Fibroblast of skin of left quadriceps (primary cell): ENCODE results near the gene PXK.

Experiments
- DNase-seq, 2 experiments: peaks; one replicate each; pipeline ENCODE4 v3.0.0-alpha.2; 2013; ENCODE audit warnings: low read depth in 2 of 2

The PXK gene

DNA sequence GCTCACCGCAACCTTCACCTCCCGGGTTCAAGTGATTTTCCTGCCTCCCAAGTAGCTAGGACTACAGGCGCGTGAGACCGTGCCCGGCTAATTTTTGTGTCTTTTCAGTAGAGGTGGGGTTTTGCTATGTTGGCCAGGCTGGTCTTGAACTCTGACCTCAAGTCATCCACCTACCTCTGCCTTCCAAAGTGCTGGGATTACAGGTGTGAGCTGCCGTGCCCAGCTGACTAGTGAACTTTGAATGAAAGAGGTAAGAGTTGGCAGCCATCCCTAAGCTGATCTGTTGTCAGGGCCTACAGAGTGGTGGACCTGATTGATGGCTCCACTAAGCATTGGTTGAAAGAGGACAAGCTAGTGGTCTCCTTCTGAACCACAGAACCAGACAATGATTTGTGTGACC is 15.3 kb downstream of the PXK start:
- no peak for DNase-seq

DNA sequence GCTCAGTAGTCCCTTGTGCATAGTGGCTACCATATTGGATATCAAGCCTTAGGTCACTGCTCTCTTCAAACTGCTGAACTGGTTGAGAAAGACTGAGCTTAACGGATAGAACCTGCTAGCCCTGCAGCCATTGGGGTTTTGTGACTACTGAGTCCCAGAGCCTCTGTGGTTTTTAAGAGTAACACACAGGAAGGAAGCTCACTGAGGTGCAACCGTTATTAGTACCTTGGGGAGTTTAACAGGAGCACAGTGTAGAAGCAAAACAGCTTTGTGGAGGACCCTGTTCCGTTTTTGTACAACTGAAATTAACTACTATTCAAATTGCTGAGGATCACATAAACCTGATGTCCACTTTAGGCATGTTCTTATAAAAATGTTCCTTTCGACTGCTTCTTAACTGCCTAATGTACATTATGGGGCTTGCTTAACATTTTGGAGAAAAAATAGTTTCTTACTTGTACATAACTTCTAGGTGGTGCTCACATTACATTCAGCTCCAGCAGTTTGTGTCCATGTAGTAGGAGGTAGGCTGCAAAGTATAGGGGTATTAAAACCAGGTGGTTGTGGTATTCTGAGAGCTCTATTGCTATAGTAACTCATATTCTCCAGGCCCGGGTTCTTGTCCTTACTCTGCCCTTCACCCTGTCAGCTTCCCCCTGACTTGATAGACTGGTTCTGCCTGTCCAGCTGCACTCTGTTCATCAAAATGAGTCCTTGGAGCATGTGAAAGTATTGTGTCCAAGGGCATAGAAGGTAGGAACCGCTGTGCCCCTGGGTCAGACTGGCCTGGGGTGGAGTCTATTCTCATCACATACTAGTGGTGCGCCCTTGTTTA is 17.3 kb downstream of the PXK start:
- DNase-seq, result no peak

DNA sequence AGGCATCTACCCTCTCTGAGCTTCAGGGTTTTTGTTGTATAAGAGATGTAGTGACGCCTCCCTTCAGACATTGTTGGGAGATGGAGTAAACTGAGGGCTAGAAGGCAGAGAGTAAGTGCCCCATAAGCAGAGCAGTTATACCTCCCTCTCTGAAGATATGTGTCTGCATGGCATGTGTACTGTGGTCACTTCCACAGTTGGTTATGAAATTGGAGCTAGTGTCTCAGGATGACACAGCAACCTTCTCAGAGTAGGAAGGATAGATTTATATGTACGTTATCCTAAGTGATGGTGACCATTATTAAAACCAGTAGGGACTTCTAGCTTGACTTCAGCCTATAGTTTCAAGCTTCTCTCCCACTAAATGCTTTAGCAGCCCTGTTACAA is 17.9 kb downstream of the PXK start:
- no peak for DNase-seq

DNA sequence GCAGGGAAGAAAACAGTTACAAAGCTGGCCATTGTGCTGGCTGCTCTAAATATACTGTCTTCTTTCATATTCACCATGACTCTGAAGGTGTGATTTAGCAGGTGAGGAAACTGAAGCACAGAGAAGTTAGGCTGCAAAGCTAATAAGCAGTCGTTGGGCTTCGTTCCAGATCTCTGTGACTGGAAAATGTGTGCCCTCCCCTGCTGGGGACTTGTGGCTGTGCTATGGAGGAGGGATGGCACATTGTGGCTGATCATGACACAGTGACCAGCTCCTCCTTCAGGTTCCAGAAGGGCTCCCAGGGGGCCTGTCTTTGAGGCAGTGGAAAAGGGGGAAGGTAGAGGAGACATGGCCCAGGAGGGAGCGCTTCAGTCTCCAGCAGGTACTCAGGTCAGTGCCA is 19.2 kb downstream of the PXK start:
- DNase-seq, result no peak

DNA sequence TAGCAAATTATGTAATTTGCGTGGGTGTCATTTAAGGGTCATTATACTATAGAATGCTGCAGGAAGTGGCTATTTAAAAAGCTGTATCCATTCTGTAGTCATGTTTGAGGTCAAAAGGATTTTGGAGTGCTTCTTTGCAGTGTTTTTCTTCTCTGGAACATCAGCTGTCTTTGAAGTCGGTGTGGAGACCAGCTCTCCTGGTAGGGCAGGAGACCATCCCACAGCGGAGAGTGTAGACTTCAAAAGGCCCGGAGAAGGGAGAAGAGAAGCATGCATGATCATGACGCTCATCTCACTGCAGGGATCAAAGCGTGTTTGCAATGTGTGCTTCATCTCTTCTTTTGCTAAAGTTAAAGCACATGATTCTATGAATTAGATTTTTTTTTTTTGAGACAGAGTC is 19.9 kb downstream of the PXK start:
- no peak for DNase-seq

DNA sequence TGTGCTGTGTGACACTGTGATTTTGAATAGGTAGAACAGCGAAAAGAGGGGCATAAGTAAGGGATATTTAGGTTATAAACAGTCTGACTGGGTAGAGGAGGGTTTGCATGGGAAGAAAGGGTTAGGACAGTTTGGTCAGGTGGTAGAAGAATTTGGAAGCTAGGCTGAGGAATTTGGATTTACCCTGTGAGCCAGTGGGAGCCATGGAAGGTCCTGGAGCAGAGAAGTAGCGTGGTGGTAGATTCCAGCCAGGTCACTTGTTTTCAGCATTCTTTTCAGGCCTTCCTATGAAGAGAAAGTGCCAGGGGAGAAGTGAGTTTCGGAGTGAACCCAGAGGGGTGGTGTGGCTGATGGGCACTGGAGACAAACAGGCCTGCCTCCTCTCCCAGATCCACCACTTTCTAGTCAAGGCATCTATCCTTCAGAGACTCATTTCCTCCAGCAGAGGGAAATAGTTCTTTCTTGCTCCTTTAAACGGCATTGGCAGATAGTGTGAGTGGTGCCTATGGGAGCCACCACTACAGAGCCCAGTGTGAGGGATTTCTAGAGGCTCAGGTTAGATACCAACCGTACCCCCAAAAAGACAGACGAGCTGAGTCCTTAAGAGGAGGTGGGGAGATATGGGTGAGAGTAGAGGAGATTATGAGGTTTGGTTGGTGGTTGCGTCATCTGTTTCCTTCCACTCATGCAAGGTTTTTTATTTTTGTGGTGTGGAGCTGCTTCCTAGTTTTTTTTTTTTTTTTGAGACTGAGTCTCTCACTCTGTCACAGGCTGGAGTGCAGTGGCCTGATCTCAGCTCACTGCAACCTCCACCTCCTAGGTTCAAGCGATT is 21.2 kb downstream of the PXK start:
- DNase-seq, result no peak

- DNase-seq, result no peak
Measured at GRCh38 chr3:58355179-58355578, 22.5 kb downstream of the PXK start.

DNA sequence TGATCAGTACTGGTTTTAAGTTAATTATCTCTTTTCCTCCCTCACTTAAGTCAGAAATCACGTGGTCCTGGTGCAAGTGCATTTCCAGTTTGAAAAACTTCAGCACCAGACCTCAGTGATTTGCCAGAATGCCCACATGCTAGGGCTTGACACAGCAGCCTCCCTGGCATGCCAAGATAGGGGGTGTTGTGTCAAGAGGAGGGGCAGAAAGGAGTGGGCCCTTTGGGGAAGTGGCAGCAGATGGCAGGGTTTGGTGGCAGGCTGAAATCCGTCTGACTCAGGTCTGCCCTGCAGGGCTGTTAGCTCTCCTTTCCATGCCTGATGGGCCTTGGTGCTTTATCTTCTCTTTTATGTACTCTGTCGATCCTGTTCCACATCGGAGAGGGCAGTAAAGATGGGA is 23.4 kb downstream of the PXK start:
- no peak for DNase-seq

DNA sequence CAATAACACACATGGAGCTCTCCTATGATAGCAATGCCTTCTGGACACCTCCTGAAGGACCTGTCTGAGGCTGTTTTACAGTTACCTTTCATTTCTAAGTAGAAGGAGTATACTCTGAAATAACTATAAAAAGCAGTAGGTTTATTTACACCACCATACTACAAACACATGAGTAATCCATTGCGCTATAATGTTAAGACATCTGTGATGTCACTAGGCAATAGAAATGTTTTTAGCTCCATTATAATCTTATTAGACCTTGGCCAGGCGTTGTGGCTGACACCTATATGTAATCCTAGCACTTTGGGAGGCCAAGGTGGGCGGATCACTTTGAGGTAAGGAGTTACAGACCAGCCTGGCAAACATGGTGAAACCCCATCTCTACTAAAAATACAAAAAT is 24.7 kb downstream of the PXK start:
- DNase-seq, result no peak

GRCh38 chr3:58358092-58358491 is 25.4 kb downstream of the PXK start:
- no peak for DNase-seq

- DNase-seq, result no peak
Measured at GRCh38 chr3:58358808-58359207, 26.1 kb downstream of the PXK start.

DNA sequence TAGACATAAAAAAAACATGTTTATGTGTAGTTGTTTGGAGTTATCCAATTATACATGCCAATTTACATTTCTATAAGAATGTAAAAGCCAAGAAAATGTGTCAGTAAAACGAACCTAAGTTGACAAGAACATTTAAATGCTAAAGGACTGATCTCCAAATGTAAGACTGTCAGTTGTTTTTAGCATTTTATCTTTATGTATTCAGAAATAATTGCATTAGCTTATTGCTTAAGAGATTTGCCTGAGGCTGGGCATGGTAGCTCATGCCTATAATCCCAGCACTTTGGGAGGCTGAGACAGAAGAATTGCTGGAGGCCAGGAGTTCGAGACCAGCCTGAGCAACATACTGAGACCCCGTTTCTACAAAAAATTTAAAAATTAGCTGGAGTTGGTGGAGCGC is 26.9 kb downstream of the PXK start:
- no peak for DNase-seq

DNA sequence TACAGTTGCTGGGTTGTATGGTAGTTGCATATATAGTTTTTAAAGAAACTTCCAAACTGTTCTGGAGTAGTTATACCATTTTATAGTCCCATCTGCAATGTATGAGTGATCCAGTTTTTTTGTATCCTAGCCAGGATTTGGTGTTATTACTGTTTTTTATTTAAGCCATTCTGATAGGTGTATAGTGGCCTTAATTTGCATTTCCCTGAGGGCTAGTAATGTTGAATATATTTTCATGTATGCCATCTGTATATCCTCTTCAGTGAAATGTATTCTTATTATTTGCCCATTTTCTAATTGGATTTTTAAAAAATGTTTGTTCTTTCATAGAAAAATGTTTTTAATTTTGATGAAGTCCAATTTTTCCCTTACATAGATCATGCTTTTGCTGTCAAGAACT is 29.2 kb downstream of the PXK start:
- DNase-seq, result no peak

DNA sequence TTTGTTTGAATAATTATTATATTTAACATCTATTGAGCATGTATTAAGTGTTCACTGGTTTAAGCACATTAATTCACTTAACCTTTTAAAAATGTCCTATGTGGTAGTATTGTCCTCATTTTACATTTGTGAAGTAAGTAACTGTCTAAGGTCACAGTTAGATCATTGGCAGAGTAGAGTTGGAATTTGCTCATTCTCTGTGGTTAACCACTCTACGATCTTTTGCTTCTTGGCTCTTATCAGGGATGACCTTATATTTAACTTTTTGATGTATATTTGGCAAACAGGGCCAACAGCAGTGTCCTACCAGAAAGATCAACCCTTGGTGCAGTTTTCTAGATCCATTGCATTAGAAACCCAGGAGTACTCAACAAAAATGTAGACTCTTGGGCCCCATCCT is 34.0 kb downstream of the PXK start:
- DNase-seq, result no peak

DNA sequence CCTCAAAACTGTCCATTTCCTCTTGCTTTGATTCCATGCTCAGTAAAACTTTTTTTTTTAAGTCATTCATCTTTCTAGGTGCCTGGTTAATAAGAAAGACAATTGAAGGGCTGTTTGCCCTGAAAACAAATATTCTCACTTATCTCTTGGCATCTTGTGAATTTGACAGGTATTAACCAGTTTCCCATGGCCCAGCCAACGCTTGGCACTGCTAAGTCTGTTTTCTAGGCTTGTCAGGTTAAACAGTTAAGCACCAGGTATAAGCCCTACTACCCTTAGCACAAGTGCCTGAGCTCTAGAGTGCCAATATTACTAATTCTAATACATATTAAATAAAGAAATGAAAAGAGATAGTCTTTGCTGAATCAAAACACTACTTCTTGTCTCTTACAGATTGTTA is 36.3 kb downstream of the PXK start:
- DNase-seq, result no peak

DNA sequence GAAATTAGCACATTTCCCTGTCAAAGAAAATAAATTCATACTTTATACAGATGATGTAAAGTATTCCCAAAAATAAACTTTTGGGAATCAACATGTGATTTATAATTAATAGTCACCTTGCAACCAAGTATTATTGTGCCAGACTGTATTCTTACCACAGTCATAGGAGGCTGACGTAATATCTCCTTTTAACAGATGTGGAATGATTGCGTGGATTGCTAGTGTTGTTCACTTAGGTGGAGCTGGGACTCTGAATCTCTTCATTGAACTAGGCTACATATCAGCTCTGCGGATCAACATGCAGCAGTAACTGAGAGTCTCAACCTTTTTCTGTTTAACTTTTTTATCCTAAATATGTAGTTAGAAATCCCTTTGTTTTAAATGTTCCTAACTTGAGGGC is 37.2 kb downstream of the PXK start:
- no peak for DNase-seq

- no peak for DNase-seq
Measured at GRCh38 chr3:58370407-58370806, 37.7 kb downstream of the PXK start.

- DNase-seq, result no peak
Measured at GRCh38 chr3:58371754-58372153, 39.1 kb downstream of the PXK start.

DNA sequence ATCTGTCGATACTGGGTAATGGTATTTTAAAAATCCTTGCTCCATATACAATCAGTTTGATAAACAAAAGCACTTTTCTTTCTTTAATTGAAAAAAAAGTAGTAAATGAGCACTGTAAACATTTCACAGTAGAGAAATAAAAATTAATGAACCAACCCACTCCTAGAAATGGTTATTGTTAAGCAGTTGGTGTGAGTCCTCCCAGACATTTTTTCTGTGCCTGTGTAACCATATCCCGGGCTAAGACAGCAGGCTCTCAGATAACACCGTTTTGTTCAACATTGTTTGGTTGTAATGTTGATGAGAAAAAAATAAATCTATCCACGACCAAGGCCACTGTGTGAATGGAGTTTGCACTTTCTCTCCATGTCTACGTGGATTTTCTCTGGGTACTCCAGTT is 42.6 kb downstream of the PXK start:
- no peak for DNase-seq

GRCh38 chr3:58377168-58377567 is 44.5 kb downstream of the PXK start:
- DNase-seq, result no peak

DNA sequence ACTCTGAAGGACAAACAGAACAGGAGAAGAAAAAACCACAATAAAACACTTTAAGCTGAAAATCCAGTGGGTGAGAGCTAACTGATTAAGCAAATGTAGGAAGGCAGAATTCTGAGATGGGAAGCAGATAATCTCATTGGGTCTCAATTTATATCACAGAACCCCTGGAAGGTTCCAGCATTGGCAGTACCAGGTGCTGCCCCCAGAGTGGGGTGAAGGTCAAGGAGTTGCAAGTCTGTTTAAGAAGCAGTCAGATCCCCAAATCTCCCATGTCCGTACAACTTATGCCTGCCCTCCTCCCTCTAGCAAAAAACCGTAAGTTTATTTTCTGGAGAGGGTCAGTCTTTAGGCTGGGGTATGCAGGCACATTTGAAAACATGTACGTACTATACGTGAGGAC is 45.1 kb downstream of the PXK start:
- no peak for DNase-seq

DNA sequence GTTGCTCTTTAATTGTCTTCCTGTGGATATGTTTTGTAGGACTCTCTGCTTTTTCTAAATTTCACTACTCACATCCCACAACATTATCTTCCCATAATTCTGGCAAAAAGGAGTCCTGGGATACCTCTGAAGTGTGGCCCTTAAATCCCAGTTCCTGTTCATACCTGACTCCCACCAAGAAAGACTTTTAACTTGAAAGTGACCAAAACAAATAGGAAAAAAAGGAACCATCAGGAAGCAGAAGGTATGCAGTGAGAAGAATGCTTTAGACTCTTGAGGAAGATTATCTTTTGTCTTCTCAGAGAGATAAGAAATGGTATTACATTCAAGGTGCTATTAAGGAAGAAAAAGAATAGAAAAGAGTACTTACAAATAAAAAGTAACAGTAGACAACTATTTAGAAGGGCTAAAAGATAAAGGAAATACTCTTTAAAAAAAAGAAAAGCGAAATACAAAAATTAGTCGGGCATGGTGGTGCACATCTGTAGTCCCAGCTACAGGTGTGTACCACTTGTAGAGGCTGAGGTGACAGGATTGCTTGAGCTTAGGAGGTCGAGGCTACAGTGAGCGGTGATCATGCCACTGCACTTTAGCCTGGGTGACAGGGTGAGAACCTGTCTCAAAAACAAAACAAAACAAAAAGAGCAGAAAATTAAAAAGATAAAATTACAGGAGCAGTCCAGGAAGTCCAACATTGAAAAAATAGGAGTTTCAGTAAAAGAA is 46.8 kb downstream of the PXK start:
- no peak for DNase-seq

DNA sequence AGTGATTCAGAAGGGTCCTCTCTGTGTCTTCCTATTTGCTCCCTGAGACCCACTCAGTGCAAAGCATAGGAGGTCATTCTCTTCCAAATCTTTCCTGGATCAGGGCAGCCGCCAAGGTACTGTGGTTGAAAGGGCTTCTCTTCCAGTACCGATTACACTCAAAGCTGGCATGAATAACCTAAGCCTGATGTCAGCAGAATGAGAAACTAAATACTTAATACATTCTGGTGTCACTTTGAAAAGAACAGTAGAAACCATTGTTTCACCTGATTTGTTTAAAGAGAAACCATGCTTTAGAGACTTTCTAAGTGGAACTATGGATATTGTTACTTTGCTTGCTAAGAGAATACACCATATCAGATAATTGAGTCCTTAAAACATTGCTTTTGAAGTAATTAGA is 50.8 kb downstream of the PXK start:
- no peak for DNase-seq
